Tibial nerve (tissue), 4 donors: ENCODE data around the gene AP3B1. TPM values are rescaled to one million over a fixed set of nuclear protein-coding genes. Genes with fewer than 3 reads are reported as not detected.

Experiments
- DNase-seq, 2 donors: peaks; one replicate each; pipeline ENCODE4 v3.0.0-alpha.2; 2019; ENCODE audit warnings: low spot score in 2 of 2
- H3K27ac ChIP-seq, 4 donors: fragments of 200-600 bp; sonication (generic) in 3 of 4; one replicate each; pipeline ENCODE4 v1.5.1; 2017 to 2019; ENCODE audit warnings: mild to moderate bottlenecking in 1 of 4
- H3K27me3 ChIP-seq, 2 donors: fragments of 200-600 bp; sonication (generic) in 1 of 2; one replicate each; pipeline versions ENCODE4 v1.5.1 to v1.6.0; 2017 to 2019
- H3K36me3 ChIP-seq, 3 donors: fragments of 200-600 bp; sonication (generic); one replicate each; pipeline ENCODE4 v1.5.1; 2018 to 2019
- H3K4me1 ChIP-seq, 4 donors: fragments of 200-600 bp; sonication (generic) in 3 of 4; one replicate each; pipeline ENCODE4 v1.5.1; 2017 to 2019
- H3K4me3 ChIP-seq, 4 donors: fragments of 200-600 bp; sonication (generic) in 3 of 4; one replicate each; pipeline ENCODE4 v1.5.1; 2017 to 2019; ENCODE audit warnings: mild to moderate bottlenecking in 1 of 4, moderate library complexity in 1 of 4
- H3K9me3 ChIP-seq, 4 donors: fragments of 200-600 bp; sonication (generic) in 3 of 4; one replicate each; pipeline ENCODE4 v1.5.1; 2017 to 2019
- EP300 ChIP-seq, 2 donors: sonication (generic); formaldehyde crosslinking; IDR thresholded peaks; one replicate each; pipeline ENCODE4 v1.6.1; 2017; ENCODE audit warnings: antibody characterized with exemption in 2 of 2, mild to moderate bottlenecking in 1 of 2
- POLR2A ChIP-seq, 2 donors: fragments of 450-650 bp; IDR thresholded peaks; one replicate each; pipeline ENCODE4 v1.6.1; 2017; ENCODE audit warnings: antibody characterized with exemption in 2 of 2, mild to moderate bottlenecking in 2 of 2, moderate library complexity in 2 of 2
- WGBS, 2 donors: methylation state at CpG; one replicate each; pipeline ENCODE4 v1.1.5; 2018; 5-methylcytosine and 5-hydroxymethylcytosine counted together
- total RNA-seq, 4 donors: library from RNA; depleted of rRNA; stranded (reverse); fragments of >200 nt; gene quantifications; one replicate each; pipeline ENCODE4 v1.1.0, GENCODE V29; 2016
- TF ChIP-seq, protein P1 (sequence below), 5 experiments: fragments of 200-600 bp in 3 of 5; fragments of 450-650 bp in 2 of 5; sonication (generic) in 3 of 5; IDR thresholded peaks; one replicate each; pipeline ENCODE4 v1.5.1; 2016 to 2019; ENCODE audit warnings: antibody characterized with exemption in 5 of 5, mild to moderate bottlenecking in 3 of 5, moderate library complexity in 2 of 5

AP3B1 gene
- total RNA-seq, 4 donors from 2014 or later = 23.1 to 51.0 (median 44.2) TPM

DNA sequence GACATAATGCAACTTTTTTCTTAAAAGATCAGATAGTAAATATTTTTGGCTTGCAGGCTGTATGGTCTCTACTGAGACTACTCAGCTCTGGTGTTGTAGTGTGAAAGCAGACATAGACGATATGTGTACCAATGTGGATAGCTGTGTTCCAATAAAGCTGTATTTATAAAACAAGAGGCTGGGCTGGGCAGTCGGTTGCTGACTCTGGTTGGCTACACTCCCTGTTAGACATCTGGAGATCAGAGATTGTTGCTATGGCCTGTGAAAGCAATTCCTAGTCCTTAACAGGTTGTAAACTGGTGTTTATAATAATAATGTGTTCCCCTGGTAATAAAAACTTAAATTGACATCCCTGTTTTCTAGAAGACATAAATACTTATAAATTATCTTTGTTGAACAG lies 41.5 kb upstream of the AP3B1 start:
- no peaks in the 10 kb centered on the region for H3K4me1 ChIP-seq
- no peaks in the 10 kb centered on the region for H3K36me3 ChIP-seq
- H3K9me3 ChIP-seq = peaks cover 0 to 13% (median 1%) of the 10 kb centered on the region in 4 donors
- DNase-seq = no peak
- TF ChIP-seq, protein P1, sequence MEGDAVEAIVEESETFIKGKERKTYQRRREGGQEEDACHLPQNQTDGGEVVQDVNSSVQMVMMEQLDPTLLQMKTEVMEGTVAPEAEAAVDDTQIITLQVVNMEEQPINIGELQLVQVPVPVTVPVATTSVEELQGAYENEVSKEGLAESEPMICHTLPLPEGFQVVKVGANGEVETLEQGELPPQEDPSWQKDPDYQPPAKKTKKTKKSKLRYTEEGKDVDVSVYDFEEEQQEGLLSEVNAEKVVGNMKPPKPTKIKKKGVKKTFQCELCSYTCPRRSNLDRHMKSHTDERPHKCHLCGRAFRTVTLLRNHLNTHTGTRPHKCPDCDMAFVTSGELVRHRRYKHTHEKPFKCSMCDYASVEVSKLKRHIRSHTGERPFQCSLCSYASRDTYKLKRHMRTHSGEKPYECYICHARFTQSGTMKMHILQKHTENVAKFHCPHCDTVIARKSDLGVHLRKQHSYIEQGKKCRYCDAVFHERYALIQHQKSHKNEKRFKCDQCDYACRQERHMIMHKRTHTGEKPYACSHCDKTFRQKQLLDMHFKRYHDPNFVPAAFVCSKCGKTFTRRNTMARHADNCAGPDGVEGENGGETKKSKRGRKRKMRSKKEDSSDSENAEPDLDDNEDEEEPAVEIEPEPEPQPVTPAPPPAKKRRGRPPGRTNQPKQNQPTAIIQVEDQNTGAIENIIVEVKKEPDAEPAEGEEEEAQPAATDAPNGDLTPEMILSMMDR (IDR thresholded peaks at IDR 0.05) = no peak
- TF ChIP-seq EP300 (IDR thresholded peaks at IDR 0.05) (no peak), POLR2A (IDR thresholded peaks at IDR 0.05) (no peak)
- H3K27ac ChIP-seq = no peak overlapping the region
- no peaks in the 10 kb centered on the region for H3K27me3 ChIP-seq
- WGBS, 2 donors = 58 to 66% methylated on average over 2 of the region's 2 CpGs
- no peak overlapping the region for H3K4me3 ChIP-seq

DNA sequence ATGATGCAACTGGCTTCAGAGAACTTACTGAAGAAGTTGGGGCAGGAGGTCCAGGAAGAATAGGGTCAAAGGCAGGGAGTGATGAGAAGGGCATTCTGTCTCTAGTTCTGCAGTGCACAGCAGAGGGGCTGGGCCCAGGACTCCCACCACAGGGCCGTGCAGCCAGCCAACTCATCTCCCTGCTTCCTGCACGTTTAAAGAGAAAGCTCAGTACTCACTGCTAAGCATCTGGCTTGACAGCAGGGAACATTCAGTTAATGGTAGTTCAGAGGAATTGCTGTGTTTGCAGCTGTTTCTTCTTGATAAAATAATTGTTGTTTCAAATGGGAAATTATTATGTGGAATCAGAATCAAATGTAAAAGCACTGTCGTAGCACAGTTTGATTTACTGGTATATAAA lies 40.3 kb upstream of the AP3B1 start:
- no peak for DNase-seq
- H3K36me3 ChIP-seq = no peaks in the 10 kb centered on the region
- H3K27ac ChIP-seq = no peak overlapping the region
- no peaks in the 10 kb centered on the region for H3K27me3 ChIP-seq
- H3K4me1 ChIP-seq = no peaks in the 10 kb centered on the region
- H3K4me3 ChIP-seq = no peak overlapping the region
- 36 to 45% methylated on average over 3 of the region's 3 CpGs for WGBS, 2 donors
- TF ChIP-seq POLR2A (IDR thresholded peaks at IDR 0.05) = no peak
- TF ChIP-seq EP300 (IDR thresholded peaks at IDR 0.05) = no peak
- TF ChIP-seq, protein P1 (IDR thresholded peaks at IDR 0.05) = no peak
- H3K9me3 ChIP-seq = peaks cover 0 to 13% (median 1%) of the 10 kb centered on the region in 4 donors

DNA sequence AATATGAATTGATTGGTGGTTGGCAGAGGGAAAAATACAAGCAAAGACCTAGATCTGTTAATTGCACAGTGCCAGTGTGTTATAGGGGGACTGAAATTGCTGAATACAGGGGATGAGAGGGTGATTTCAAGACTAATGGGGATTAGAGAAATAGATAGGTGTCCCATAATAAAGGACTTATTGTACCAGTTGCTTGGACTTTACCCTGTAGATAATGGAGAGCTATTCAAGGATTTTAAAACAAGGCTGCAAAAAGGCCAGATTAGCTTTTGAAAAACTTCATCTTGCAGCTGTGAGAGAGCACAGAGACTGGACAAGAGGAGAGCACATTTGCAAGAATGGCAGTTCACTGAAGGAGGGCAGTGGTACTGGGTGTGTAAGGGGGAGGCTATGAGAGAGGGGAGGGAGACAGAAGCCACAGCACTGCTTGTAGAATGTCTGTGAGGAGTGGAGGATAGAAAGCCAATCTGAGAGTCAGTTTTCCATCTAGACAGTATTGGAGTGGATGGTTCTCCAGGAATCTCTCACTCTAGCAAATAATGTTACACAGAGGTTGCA lies 37.1 kb upstream of the AP3B1 start:
- no peaks in the 10 kb centered on the region for H3K27me3 ChIP-seq
- no peaks in the 10 kb centered on the region for H3K9me3 ChIP-seq
- H3K4me1 ChIP-seq = no peaks in the 10 kb centered on the region
- TF ChIP-seq, protein P1 (IDR thresholded peaks at IDR 0.05) = no peak
- TF ChIP-seq POLR2A (IDR thresholded peaks at IDR 0.05) = no peak
- TF ChIP-seq EP300 (IDR thresholded peaks at IDR 0.05) = no peak
- no peak overlapping the region for H3K4me3 ChIP-seq
- H3K36me3 ChIP-seq = no peaks in the 10 kb centered on the region
- DNase-seq = no peak
- H3K27ac ChIP-seq = no peak overlapping the region

DNA sequence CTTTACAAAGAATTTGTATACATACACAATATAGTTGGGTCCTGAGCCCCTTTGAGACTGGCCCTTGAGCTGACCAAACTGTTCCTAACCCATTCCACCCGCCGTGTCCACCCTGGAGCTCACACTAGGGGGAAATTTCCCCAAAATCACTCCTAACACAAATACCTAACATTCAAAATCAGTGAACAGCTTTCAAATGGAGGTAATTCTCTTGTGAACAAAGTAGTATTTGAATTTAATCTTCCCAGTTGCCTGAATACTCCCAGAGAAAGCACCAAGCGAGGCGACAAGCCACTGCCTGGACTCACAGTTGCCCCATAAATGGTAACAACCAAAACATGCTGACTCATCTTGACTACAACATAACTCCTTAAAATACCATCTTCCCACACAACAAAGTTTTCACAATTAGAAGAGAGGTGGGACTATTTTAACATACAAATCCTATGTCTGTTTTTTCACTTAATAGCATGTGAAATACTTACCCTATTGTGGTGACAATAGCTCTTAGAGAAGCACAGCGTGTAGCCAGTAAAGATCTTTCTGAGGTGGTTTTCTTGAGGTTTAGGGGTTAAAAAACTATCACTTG lies 34.2 kb upstream of the AP3B1 start:
- H3K27me3 ChIP-seq = no peaks in the 10 kb centered on the region
- no peak for DNase-seq
- no peaks in the 10 kb centered on the region for H3K36me3 ChIP-seq
- H3K27ac ChIP-seq = no peak overlapping the region
- 79 to 83% methylated on average over 5 of the region's 5 CpGs for WGBS, 2 donors
- H3K4me1 ChIP-seq = no peaks in the 10 kb centered on the region
- H3K9me3 ChIP-seq = no peaks in the 10 kb centered on the region
- no peak for TF ChIP-seq EP300 (IDR thresholded peaks at IDR 0.05)
- TF ChIP-seq, protein P1 (IDR thresholded peaks at IDR 0.05) = no peak
- TF ChIP-seq POLR2A (IDR thresholded peaks at IDR 0.05) = no peak
- H3K4me3 ChIP-seq = no peak overlapping the region

DNA sequence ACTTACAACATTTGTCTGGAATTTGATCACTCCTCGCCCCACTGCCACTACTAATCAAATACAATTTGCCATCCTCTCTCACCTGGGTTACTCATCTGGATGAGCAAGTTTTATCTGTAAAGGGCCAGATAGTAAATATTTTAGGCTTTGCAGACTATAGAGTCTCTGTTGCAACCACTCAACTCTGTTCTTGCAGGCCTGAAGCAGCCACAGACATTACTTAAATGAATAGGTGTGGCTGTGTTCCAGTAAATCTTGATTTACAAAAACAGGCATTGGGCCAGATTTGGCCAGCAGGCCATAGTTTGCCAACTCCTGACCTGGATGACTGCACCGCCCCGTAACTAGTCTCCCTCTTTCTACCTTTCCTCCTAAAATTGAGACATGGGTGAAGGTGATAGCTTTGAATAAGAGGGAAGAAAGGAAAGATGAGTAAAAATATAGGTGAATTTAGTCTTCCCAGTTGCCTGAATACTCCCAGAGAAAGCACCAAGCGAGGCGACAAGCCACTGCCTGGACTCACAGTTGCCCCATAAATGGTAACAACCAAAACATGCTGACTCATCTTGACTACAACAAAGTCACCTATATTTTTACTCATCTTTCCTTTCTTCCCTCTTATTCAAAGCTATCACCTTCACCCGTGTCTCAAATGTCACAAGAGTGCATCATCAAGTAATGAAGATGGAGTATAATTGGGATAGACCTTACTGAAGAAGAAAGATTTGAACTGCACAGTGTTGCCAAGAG lies 33.4 kb upstream of the AP3B1 start:
- H3K27ac ChIP-seq = no peak overlapping the region
- no peaks in the 10 kb centered on the region for H3K9me3 ChIP-seq
- no peak for TF ChIP-seq POLR2A (IDR thresholded peaks at IDR 0.05)
- TF ChIP-seq, protein P1 (IDR thresholded peaks at IDR 0.05) = no peak
- TF ChIP-seq EP300 (IDR thresholded peaks at IDR 0.05) = no peak
- no peaks in the 10 kb centered on the region for H3K4me1 ChIP-seq
- H3K27me3 ChIP-seq = no peaks in the 10 kb centered on the region
- DNase-seq = no peak
- H3K36me3 ChIP-seq = no peaks in the 10 kb centered on the region
- WGBS, 2 donors = 88 to 92% methylated on average over 6 of the region's 6 CpGs
- no peak overlapping the region for H3K4me3 ChIP-seq
